ENCODE data around the gene FAM9C. TPM values are rescaled to one million over a fixed set of nuclear protein-coding genes. Genes with fewer than 3 reads are reported as not detected.
A peak's percentile ranks its signal among the peaks of the same experiment; 100 is the strongest.

Gene FAM9C
- total and polyA plus RNA-seq, 9 of the 15 experiments (the other 6 are each of a cell fraction or from before 2014, with no cell fraction given): not detected

DNA sequence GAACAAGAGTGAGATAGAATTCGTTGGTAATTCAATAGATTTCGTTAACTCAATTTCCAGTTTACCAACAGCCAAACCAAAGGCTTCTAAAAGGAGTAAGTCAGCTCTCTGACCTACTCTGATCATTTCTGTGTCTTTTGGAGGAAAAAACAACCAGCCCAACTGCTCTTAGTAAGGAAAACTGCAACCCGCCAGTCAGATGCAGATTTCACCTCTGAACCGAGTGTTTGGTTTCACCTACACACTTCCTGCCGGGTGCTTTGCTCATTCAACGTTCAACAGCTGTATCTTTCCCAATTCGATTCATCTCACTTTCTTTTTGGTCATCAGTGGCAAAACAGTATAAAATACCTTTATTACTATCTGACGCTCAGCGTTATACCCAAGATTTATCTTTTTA lies 45.0 kb downstream of the FAM9C start (continued):
- TF ChIP-seq, protein P1, sequence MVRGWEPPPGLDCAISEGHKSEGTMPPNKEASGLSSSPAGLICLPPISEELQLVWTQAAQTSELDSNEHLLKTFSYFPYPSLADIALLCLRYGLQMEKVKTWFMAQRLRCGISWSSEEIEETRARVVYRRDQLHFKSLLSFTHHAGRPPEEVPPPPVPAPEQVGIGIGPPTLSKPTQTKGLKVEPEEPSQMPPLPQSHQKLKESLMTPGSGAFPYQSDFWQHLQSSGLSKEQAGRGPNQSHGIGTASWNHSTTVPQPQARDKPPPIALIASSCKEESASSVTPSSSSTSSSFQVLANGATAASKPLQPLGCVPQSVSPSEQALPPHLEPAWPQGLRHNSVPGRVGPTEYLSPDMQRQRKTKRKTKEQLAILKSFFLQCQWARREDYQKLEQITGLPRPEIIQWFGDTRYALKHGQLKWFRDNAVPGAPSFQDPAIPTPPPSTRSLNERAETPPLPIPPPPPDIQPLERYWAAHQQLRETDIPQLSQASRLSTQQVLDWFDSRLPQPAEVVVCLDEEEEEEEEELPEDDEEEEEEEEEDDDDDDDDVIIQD (CRISPR knock-in tag; IDR thresholded peaks at IDR 0.05): no peak
- no peak for TF ChIP-seq GATAD2B (IDR thresholded peaks at IDR 0.05; ENCODE audit: borderline replicate concordance)
- TF ChIP-seq, protein P2, sequence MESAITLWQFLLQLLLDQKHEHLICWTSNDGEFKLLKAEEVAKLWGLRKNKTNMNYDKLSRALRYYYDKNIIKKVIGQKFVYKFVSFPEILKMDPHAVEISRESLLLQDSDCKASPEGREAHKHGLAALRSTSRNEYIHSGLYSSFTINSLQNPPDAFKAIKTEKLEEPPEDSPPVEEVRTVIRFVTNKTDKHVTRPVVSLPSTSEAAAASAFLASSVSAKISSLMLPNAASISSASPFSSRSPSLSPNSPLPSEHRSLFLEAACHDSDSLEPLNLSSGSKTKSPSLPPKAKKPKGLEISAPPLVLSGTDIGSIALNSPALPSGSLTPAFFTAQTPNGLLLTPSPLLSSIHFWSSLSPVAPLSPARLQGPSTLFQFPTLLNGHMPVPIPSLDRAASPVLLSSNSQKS (CRISPR knock-in tag; IDR thresholded peaks at IDR 0.05): no peak
- TF ChIP-seq NELFE (IDR thresholded peaks at IDR 0.05; ENCODE audit: insufficient read depth, insufficient read length): no peak

DNA sequence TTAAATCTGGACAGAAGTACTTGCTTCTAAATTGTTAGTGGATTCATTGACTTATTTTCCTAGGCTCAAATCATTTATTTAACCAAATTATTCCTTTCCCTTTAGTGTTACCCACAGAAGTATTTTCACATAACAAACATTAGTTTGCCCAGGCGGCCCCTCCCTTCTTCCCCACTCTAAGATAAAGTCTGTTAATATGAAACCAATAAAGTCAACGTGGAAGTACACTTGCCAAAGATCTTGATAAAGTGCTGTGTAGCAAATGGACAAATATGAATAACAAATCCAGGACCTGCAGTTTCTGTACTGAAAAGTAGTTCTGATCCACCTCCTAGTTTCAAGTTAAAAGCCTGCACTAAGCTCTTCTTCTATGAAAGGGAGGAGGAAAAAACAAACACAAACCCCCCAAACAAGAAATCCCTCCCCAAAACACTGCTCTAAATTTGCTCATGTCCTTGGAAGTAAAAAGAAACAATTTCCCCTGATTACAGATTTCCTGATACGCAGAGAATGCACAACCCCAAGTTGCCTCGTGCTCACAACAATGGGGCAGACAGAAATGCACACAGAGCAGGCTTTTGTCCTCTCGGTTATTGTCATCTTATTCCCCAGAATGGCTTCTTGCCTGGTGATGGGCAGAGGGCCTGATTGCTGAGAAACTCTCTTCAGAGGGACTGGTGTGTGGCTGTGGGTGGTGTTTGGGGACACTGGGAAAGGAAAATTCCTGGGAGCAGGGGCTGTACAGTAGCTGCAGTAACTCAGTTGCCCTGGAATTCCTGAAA lies 46.3 kb downstream of the FAM9C start:
- no peaks in the 10 kb centered on the region for H3K27me3 ChIP-seq (ENCODE audit: control insufficient read depth in 2 of 2, insufficient read depth in 2 of 2, low read length in 2 of 2)
- no peak overlapping the region for H3K4me2 ChIP-seq (ENCODE audit: insufficient read depth, low read length)
- H3K9ac ChIP-seq (ENCODE audit: insufficient read depth in 1 of 2, low read depth in 2 of 2, low read length in 2 of 2): 0 out of 4 replicates have a peak overlapping the region, but pooled peaks of 1 of the 2 experiments have one; percentile 35
- no peak overlapping the region for H3K27ac ChIP-seq (ENCODE audit: extremely low read depth, low read depth, low read length)
- no peaks in the 10 kb centered on the region for H3K9me1 ChIP-seq (ENCODE audit: control insufficient read depth, insufficient read depth, low read length)
- DNase-seq (ENCODE audit: extremely low read depth in 1 of 4, low spot score in 3 of 4) (no peak), FAIRE-seq (no peak), ATAC-seq (no peak; the same call in 2 of the 3 replicates)
- H3K4me1 ChIP-seq (replicated peaks in 1 of 2; ENCODE audit: control insufficient read depth in 2 of 2, insufficient read depth in 2 of 2, low read length in 2 of 2): peaks cover 0 to 2% of the 10 kb centered on the region in 2 experiments; a peak in 2 of 5 replicates
- H4K20me1 ChIP-seq (replicated peaks; ENCODE audit: control insufficient read depth, insufficient read depth, low read length): no peaks in the 10 kb centered on the region
- H3K4me3 ChIP-seq: no peak overlapping the region
- in situ Hi-C loops (cut with MboI): no loop called here
- no peak for TF ChIP-seq CHD2 (IDR thresholded peaks at IDR 0.05; ENCODE audit: low read depth, low read length)
- TF ChIP-seq, protein P3, sequence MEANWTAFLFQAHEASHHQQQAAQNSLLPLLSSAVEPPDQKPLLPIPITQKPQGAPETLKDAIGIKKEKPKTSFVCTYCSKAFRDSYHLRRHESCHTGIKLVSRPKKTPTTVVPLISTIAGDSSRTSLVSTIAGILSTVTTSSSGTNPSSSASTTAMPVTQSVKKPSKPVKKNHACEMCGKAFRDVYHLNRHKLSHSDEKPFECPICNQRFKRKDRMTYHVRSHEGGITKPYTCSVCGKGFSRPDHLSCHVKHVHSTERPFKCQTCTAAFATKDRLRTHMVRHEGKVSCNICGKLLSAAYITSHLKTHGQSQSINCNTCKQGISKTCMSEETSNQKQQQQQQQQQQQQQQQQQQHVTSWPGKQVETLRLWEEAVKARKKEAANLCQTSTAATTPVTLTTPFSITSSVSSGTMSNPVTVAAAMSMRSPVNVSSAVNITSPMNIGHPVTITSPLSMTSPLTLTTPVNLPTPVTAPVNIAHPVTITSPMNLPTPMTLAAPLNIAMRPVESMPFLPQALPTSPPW (CRISPR knock-in tag; IDR thresholded peaks at IDR 0.05): peak; percentile 21; the same call in 1 of the 2 replicates
- intact Hi-C loops (cut with micrococcal nuclease): no loop called here
- BruUV-seq (replicated peaks): no TSS peak
- no peaks in the 10 kb centered on the region for H3K9me3 ChIP-seq (replicated peaks; ENCODE audit: control insufficient read depth, insufficient read depth, low read depth, low read length)
- 20% methylated on average over 4 of the region's 5 CpGs for WGBS (ENCODE audit: insufficient coverage, low coverage, missing lambda C conversion rate)
- no peaks in the 10 kb centered on the region for H3K79me2 ChIP-seq (ENCODE audit: control insufficient read depth, insufficient read depth, low read length)
- POLR2A ChIA-PET: no interaction called here
- peak overlapping the region; percentile 75 for H2AFZ ChIP-seq (ENCODE audit: low read depth, low read length)
- CTCF ChIA-PET (ENCODE audit: low intra/inter-chr PET ratio): no interaction called here
- H3K36me3 ChIP-seq (ENCODE audit: control insufficient read depth, insufficient read depth, low read length): no peaks in the 10 kb centered on the region
